K562 (cell line): ENCODE data around the gene BTNL8. TPM values are rescaled to one million over a fixed set of nuclear protein-coding genes. Genes with fewer than 3 reads are reported as not detected.
A peak's percentile ranks its signal among the peaks of the same experiment; 100 is the strongest.
"Not testable (repeated sequence)": the region's sequence is repeated elsewhere in the genome, so short reads cannot be mapped to it uniquely, and the experiment has no call there.

ENCODE experiments used
- ATAC-seq: fragments of 200-7000 bp; cut with Tn5 transposase; 3 replicates; pipeline ENCODE4 v1.9.1; 2020; ENCODE audit warnings: moderate library complexity
- BruUV-seq: library from RNA; stranded (reverse); fragments of 400-500 nt; replicated peaks from 2 replicates; lab custom pipeline; 2021; lab: Mats Ljungman, UMichigan
- CTCF ChIA-PET: fragments of 300-600 bp; formaldehyde crosslinking; extraction: SDS; loops from one replicate; lab custom pipeline; 2021; ENCODE audit warnings: low intra/inter-chr PET ratio; lab: Yijun Ruan, JAX
- POLR2A ChIA-PET: fragments of 300-600, 350-650 bp; sonication (Branson Sonifier 250); formaldehyde crosslinking; extraction: SDS; loops from one replicate; lab custom pipeline; 2021; ENCODE audit warnings: antibody characterized with exemption, inconsistent platforms; lab: Yijun Ruan, JAX
- DNase-seq, 4 experiments: peaks; one replicate each; pipeline versions ENCODE4 v3.0.0 to v3.0.0-alpha.2; 2011 to 2018; ENCODE audit warnings: low spot score in 3 of 4, mixed read lengths in 3 of 4; ENCODE audit errors: extremely low read depth in 1 of 4
- FAIRE-seq: peaks from 2 replicates; lab custom pipeline; 2011; peaks lifted over from hg19 to GRCh38; lab: Jason Lieb, UNC
- H2AFZ ChIP-seq: 2 replicates; pipeline ENCODE4 v1.6.0; 2011; ENCODE audit warnings: low read depth, low read length, control low read depth, inconsistent platforms
- H3K27ac ChIP-seq: fragments of 200-600 bp; 3 replicates; pipeline ENCODE4 v1.8.0; 2011; ENCODE audit warnings: low read depth, mild to moderate bottlenecking, control low read depth, inconsistent platforms, low read length, moderate library complexity, mixed read lengths; ENCODE audit errors: extremely low read depth
- H3K27me3 ChIP-seq, 2 experiments: fragments of 300-600 bp in 1 of 2; 2 replicates in 1 of 2; 3 replicates in 1 of 2; pipeline versions ENCODE4 v1.6.0 to v1.8.0; 2011; ENCODE audit warnings: inconsistent platforms in 2 of 2, low read length in 2 of 2, mild to moderate bottlenecking in 1 of 2, mixed read lengths in 1 of 2, moderate library complexity in 1 of 2; ENCODE audit not compliant: control insufficient read depth in 2 of 2, insufficient read depth in 2 of 2
- H3K36me3 ChIP-seq: fragments of 300-600 bp; 3 replicates; pipeline ENCODE4 v1.8.0; 2011; ENCODE audit warnings: mild to moderate bottlenecking, low read length, inconsistent platforms; ENCODE audit not compliant: control insufficient read depth, insufficient read depth
- H3K4me1 ChIP-seq, 2 experiments: fragments of 200-600 bp in 1 of 2; replicated peaks in 1 of 2; 2 replicates in 1 of 2; 3 replicates in 1 of 2; pipeline versions ENCODE4 v1.5.1 to v1.8.0; 2011; ENCODE audit warnings: inconsistent platforms in 2 of 2, low read length in 2 of 2, mild to moderate bottlenecking in 1 of 2, mixed read lengths in 1 of 2, moderate library complexity in 1 of 2; ENCODE audit not compliant: control insufficient read depth in 2 of 2, insufficient read depth in 2 of 2
- H3K4me2 ChIP-seq: 2 replicates; pipeline ENCODE4 v1.6.1; 2011; ENCODE audit warnings: low read length, control low read depth, inconsistent platforms, mixed read lengths; ENCODE audit not compliant: insufficient read depth
- H3K4me3 ChIP-seq: fragments of 200-600 bp; sonication (generic), shearing (Covaris generic); 2 replicates; pipeline ENCODE4 v1.5.1; 2016; ENCODE audit warnings: control low read depth, inconsistent platforms
- H3K79me2 ChIP-seq: fragments of 200-600 bp; 3 replicates; pipeline ENCODE4 v1.8.0; 2011; ENCODE audit warnings: low read length, inconsistent platforms; ENCODE audit not compliant: control insufficient read depth, insufficient read depth
- H3K9ac ChIP-seq, 2 experiments: 2 replicates each; pipeline versions ENCODE4 v1.6.0 to v1.6.1; 2011; ENCODE audit warnings: low read depth in 2 of 2, low read length in 2 of 2, control low read depth in 1 of 2, inconsistent platforms in 1 of 2, mild to moderate bottlenecking in 1 of 2, mixed read lengths in 1 of 2; ENCODE audit not compliant: insufficient read depth in 1 of 2
- H3K9me1 ChIP-seq: one replicate; pipeline ENCODE4 v1.6.0; 2011; ENCODE audit warnings: inconsistent platforms, mild to moderate bottlenecking, low read length, moderate library complexity; ENCODE audit not compliant: control insufficient read depth, insufficient read depth
- H3K9me3 ChIP-seq: replicated peaks from 2 replicates; pipeline ENCODE4 v1.5.1; 2011; ENCODE audit warnings: low read depth, low read length, inconsistent platforms; ENCODE audit not compliant: control insufficient read depth, insufficient read depth
- H4K20me1 ChIP-seq: replicated peaks from 2 replicates; pipeline ENCODE4 v1.6.1; 2011; ENCODE audit warnings: low read length, inconsistent platforms, mixed read lengths; ENCODE audit not compliant: control insufficient read depth, insufficient read depth
- CBX3 ChIP-seq, 2 experiments: IDR thresholded peaks; 1 replicate in 1 of 2; 2 replicates in 1 of 2; pipeline ENCODE4 v1.6.1; 2012; ENCODE audit warnings: inconsistent platforms in 2 of 2, low read length in 2 of 2, borderline replicate concordance in 1 of 2, control low read depth in 1 of 2
- FOXA3 ChIP-seq, 2 experiments: fragments of 450-650 bp in 1 of 2; sonication (generic) in 1 of 2; formaldehyde crosslinking; IDR thresholded peaks in 1 of 2; conservative IDR thresholded peaks in 1 of 2; 2 replicates each; pipeline versions ENCODE4 v1.4.0 to v1.8.0; 2020 to 2022; ENCODE audit warnings: mild to moderate bottlenecking in 2 of 2, missing genetic modification reagents in 1 of 2
- MNT ChIP-seq, 2 experiments: fragments of 450-650 bp; conservative IDR thresholded peaks; 2 replicates each; pipeline ENCODE4 v1.6.1; 2017; ENCODE audit warnings: mild to moderate bottlenecking in 2 of 2, moderate library complexity in 2 of 2
- NR2C1 ChIP-seq, 2 experiments: fragments of 450-650 bp; IDR thresholded peaks; 2 replicates each; pipeline ENCODE4 v1.6.1; 2017; ENCODE audit warnings: mild to moderate bottlenecking in 2 of 2, antibody characterized with exemption in 1 of 2, inconsistent platforms in 1 of 2, missing compliant biosample characterization in 1 of 2, missing genetic modification characterization in 1 of 2
- YY1 ChIP-seq, 3 experiments: IDR thresholded peaks; 2 replicates each; pipeline ENCODE4 v1.6.1; 2011; ENCODE audit warnings: low read length in 2 of 3, mild to moderate bottlenecking in 2 of 3, moderate library complexity in 2 of 3, borderline replicate concordance in 1 of 3, control low read depth in 1 of 3, low read depth in 1 of 3; ENCODE audit not compliant: insufficient read depth in 3 of 3, insufficient replicate concordance in 2 of 3, control insufficient read depth in 1 of 3, insufficient read length in 1 of 3; ENCODE audit errors: extremely low read depth in 1 of 3
- ZFX ChIP-seq: sonication (generic); formaldehyde crosslinking; IDR thresholded peaks from 2 replicates; pipeline ENCODE4 v1.8.0; 2022; ENCODE audit warnings: mild to moderate bottlenecking, missing genetic modification reagents, moderate library complexity
- WGBS: fragments of 100-300 bp; shearing (Covaris generic); methylation state at CpG from one replicate; pipeline ENCODE4 v1.1.6; 2016; ENCODE audit warnings: low coverage, mixed read lengths; ENCODE audit not compliant: insufficient coverage; ENCODE audit errors: missing lambda C conversion rate; 5-methylcytosine and 5-hydroxymethylcytosine counted together
- in situ Hi-C: fragments of 300-500 bp; cut with MboI; formaldehyde crosslinking; loops from 4 replicates; pipeline ENCODE4 v1.15.0; 2018; ENCODE audit warnings: inconsistent platforms, mixed read lengths
- intact Hi-C: fragments of 100-400 bp; cut with micrococcal nuclease; formaldehyde crosslinking; loops from 2 replicates; pipeline ENCODE4 v1.14.2; 2022
- polyA plus RNA-seq, 8 experiments: library from polyadenylated mRNA; depleted of rRNA in 4 of 8; stranded (reverse) in 5 of 8; unstranded in 3 of 8; fragments of >200 nt; fragmentation: Nextera tagmentation in 2 of 8; fragmentation: Illumina TruSeq in 1 of 8; extraction: Ambion mirVana in 2 of 8; extraction: Trizol in 1 of 8; gene quantifications; 2 replicates each; pipeline versions ENCODE4 v1.2.1 to v1.2.3, GENCODE V29; 2011 to 2014; ENCODE audit warnings: inconsistent platforms in 1 of 8, missing spikeins in 1 of 8
- total RNA-seq, 7 experiments: library from RNA; depleted of rRNA in 6 of 7; stranded (reverse); fragments of >200 nt in 6 of 7; fragmentation: Illumina TruSeq in 2 of 7; extraction: Trizol in 2 of 7; gene quantifications; 2 replicates each; pipeline versions ENCODE4 v1.2.1 to v1.2.3, GENCODE V29; 2011 to 2021; ENCODE audit warnings: low replicate concordance in 1 of 7

BTNL8 gene
- total and polyA plus RNA-seq, 9 of the 15 experiments (the other 6 are each of a cell fraction or from before 2014, with no cell fraction given): 0.04 to 0.18 (median 0.07) TPM; not detected in 6

DNA sequence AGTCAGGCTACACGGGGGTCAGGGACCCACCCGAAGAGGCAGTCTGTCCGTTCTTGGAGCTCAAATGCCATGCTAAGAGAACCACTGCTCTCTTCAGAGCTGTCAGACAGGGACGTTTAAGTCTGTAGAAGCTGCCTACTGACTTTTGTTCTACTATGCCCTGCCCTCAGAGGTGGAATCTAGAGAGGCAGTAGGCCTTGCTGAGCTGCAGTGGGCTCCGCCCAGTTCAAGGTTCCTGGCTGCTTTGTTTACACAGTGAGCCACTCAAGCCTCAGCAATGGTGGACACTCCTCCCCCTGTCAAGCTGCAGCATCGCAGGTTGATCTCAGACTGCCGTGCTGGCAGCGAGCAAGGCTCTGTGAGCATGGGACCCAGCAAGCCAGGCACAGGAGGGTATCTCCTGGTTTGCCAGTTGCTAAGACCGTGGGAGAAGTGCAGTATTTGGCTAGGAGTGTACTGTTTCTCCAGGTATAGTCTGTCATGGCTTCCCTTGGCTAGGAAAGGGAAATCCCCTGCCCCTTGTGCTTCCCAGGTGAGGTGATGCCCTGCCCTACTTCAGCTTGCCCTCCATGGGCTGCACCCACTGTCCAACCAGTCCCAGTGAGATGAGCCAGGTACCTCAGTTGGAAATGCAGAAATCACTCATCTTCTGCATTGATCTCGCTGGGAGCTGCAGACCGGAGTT lies 13.0 kb upstream of the BTNL8 start:
- CTCF ChIA-PET; H4K20me1 ChIP-seq; H3K79me2 ChIP-seq; H3K9me3 ChIP-seq; H3K36me3 ChIP-seq; H3K27ac ChIP-seq; H3K27me3 ChIP-seq; H3K4me3 ChIP-seq; in situ Hi-C loops; H3K4me1 ChIP-seq; intact Hi-C loops; BruUV-seq; H3K9me1 ChIP-seq; TF ChIP-seq NR2C1 (tag; IDR thresholded peaks at IDR 0.05): not testable (repeated sequence)
- Histone ChIP-seq H3K9ac (peak overlapping the region in 1 of 2 experiments; percentile 82; a peak in 2 of 4 replicates), H3K4me2 (peak overlapping the region; percentile 70), H2AFZ (peak overlapping the region; percentile 86)
- DNase-seq (peak in 1 of 4 experiments; percentile 71), FAIRE-seq (peak; percentile 69), ATAC-seq (peak; percentile 99)
- POLR2A ChIA-PET: interaction anchor here (0.6 to 1.5 kb wide), 4 partner anchors 10 to 79 kb away, joined by 3 to 6 read pairs (median 4); no protein-coding TSS in a partner anchor
- WGBS: 31% methylated on average over 10 of the region's 11 CpGs
- TF ChIP-seq FOXA3 (CRISPR knock-in tag; conservative IDR thresholded peaks at IDR 0.05 in 1 of 2, IDR thresholded peaks at IDR 0.05 in 1 of 2) (peak; percentile 89 to 99), NR2C1 (IDR thresholded peaks at IDR 0.05) (peak; percentile 64; the same call in 1 of the 2 replicates), YY1 (IDR thresholded peaks at IDR 0.05; ENCODE audit: borderline replicate concordance in 1 of 3, control insufficient read depth in 1 of 3, extremely low read depth in 1 of 3, insufficient read depth in 3 of 3, insufficient read length in 1 of 3, insufficient replicate concordance in 2 of 3, low read depth in 1 of 3, low read length in 2 of 3) (peak in 2 of 3 experiments; percentile 56 to 79), MNT (conservative IDR thresholded peaks at IDR 0.05) (0 out of 4 replicates have a peak, but pooled peaks of 1 of the 2 experiments have one; percentile 32), CBX3 (IDR thresholded peaks at IDR 0.05; ENCODE audit: borderline replicate concordance in 1 of 2, low read length in 2 of 2) (peak in 1 of 2 experiments; percentile 26; a peak in 1 of 3 replicates), ZFX (CRISPR knock-in tag) (peak; percentile 57)
